Inflammatory macrophage treated with lipopolysaccharide for 1 hour (primary cell): ENCODE measurements around the gene CNOT9.

Experiments used
- DNase-seq, 2 donors: peaks; one replicate each; pipeline ENCODE4 v3.0.0-alpha.2; 2020 to 2022

The CNOT9 gene

DNA sequence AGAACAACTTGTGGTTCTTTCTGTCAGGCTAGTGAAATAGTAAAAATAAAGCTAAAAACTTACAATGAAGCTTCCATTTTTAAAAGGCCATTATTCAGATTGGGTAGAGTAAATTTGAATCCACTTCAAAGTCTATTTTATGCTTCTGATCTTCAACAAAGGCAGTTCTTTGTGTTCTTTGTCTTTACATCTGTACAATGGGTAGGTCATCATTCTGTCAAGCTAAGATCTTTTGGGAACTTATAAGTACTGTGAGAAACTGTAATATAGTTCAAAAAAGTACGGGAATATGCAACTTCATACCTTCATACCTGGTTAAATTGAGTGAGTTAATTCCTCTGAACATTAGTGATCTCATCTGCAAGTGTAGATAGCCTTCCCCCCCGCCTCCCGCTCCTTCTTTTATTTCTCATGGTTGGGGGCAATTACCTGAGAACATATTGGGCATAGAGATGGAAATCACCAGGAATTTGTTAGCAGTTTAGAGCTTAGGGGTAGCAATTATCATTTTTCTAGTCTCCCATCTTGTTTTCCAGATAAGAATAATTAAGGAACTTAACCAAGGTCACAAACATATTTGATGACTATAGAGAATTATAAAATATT lies 9.7 kb downstream of the CNOT9 start:
- DNase-seq, result no peak

DNA sequence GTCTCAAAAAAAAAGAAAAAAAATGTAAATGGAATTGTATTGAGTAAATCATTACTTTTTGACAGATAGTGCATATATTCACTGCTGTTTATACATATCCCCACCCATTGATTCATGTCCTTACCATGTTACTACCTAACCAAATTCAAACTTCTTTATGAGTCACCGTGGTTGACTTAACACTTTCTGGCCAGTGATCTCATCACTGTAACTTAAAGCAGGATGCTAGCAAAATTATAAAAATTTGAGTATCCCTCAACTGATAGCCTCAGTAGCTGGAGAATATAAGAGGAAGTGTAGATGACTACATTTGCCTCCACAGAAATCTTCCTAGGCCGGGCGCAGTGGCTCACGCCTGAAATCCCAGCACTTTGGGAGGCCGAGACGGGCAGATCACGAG lies 13.4 kb downstream of the CNOT9 start:
- DNase-seq, result no peak

DNA sequence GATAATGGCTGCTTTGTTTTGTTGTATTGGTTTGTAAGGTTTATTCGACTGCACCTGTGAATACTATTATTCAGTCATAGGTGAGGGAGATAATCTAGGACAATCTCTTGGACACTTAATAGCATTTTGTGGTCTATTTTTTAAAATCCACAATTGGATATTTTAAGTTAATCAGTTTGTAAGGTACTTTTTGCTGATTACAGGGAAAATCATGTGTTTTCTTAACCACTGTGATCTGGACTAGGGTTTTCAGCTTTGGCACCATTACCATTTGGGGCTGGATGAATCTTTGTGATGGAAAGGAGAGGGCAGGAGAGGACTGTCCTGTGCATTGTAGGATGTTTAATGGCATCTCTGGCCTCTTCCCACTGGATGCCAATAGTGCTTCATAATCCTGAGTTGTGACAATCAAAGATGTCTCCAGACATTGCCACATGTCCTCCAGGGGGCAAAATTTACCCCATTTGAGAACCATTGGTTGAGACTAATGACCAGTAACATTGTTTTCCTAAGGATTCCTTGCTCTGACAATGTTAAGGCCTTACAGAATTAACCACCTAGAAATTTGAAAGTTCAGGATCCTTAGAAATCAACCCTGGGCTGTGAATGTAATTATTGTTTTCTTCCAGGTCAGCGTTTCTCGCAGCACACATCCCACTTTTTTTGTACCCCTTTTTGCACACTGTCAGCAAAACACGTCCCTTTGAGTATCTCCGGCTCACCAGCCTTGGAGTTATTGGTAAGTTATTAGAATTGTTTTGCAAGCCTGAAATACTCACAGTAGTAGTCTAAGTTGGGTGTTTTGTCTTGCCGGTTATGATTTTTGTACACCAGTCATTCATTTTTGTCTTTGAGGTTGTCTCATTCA lies 15.6 kb downstream of the CNOT9 start:
- DNase-seq, result no peak

DNA sequence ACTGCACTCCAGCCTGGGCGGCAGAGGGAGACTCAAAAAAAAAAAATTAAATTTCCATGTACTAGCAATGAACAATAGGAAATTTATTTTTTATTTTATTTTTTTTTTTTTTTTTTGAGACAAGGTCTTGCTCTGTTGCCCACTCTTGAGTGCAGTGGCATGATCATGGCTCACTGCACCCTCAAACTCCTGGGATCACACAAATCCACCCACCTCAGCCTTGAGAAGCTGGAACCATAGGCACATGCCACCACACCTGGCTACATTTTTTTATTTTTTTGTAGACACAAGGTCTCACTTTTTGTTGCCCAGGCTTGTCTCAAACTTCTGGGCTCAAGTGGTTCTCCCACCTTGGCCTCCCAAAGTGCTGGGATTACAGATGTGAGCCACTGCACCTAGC lies 16.9 kb downstream of the CNOT9 start:
- no peak for DNase-seq

DNA sequence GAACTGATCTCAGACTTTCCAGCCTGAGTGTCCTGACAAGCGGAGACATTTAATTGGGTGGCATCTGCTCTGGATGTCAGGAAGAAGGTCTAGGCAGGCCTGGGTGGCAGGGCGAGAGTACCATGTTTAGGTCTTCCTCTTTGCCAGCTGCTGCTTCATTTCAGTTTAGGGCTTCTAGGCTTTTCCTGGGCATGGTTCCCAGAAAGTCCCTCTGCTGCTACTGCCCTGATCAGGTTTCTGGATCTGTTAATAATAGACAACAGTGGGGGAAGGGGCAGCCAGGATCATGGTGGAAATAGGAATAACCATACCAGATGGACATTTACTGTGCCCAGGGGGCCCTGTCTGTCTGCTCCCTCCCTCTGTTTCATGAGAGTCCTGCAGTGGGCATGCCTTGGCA lies 36.8 kb downstream of the CNOT9 start:
- DNase-seq, result no peak

DNA sequence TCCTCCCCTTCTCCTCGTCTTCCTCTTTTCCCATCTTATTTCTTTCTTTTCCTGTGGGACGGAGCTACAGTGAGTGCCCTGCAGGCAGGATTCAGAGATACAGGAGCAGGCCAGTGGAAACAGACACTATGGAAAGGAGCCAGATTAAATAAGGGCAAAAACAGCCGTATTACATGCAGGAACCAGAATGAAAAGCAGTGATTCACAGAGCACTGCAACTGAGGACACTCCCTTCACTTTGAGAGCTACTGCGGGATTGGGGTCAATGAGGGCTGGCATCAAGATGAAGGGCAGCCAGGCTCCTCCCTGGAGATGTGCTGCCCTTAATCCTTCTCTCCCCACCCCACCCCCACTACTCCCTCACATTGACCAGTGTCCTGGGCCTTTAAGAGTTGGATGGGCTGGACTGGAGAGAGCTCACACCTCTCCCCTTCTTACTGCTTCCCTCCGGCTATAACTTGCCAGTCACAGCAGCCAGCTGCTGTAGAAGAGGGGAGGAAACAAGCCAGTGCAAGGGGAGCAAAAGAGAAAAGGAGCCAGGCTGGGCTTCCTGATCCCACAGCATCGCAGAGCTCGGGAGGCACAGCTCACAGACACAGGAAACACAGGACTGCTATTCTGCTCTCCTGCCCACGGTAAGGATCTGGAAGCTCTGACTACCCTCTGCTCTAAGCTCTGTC lies 38.9 kb downstream of the CNOT9 start, which contains the start of gene PLCD4:
PLCD4 (plus strand) TSS at position 464 of the 680 bp plus-strand sequence. CDS start 7,841 bp downstream, outside the sequence.
- no peak for DNase-seq

DNA sequence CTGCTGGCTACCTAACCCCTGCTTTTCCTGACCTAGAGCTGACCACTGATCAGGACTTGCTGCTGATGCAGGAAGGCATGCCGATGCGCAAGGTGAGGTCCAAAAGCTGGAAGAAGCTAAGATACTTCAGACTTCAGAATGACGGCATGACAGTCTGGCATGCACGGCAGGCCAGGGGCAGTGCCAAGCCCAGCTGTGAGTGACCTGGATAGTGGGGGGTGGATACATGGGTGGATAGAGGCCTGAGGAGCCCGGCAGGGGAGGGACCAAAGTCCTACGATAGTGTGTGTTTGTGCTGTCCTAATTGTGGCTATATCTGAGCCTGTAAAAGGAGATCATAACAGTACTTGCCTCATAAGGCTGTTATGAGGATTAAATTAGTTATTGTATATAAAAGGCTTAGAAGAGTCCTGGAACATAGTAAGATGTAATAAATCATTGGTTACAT lies 47.3 kb downstream of the CNOT9 start:
- no peak for DNase-seq

DNA sequence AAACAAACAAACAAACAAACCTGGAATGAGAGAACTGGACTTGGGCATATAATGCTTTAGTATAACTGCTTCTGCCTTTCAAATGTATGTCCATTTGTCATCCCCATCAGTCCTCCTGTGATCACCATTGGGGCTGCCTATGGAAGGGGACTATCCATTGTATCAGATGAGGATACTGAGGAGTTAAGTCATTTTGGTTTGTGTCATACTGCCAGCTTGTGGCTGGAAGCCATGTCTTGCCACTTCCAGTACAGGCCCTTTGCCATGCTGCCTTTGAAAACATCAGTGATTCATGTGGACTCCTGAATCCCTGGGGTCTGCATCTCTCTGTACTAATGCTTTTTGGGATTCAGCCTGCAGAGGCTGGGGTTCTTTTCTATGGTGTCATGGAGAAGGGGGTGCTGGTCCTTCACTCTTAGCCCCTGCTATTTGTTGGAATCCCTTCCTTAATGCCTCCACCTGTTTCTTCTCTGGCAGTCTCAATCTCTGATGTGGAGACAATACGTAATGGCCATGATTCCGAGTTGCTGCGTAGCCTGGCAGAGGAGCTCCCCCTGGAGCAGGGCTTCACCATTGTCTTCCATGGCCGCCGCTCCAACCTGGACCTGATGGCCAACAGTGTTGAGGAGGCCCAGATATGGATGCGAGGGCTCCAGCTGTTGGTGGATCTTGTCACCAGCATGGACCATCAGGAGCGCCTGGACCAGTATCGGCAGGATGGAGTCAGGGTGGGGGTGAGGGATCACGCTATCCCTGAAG lies 49.6 kb downstream of the CNOT9 start:
- DNase-seq, result no peak

DNA sequence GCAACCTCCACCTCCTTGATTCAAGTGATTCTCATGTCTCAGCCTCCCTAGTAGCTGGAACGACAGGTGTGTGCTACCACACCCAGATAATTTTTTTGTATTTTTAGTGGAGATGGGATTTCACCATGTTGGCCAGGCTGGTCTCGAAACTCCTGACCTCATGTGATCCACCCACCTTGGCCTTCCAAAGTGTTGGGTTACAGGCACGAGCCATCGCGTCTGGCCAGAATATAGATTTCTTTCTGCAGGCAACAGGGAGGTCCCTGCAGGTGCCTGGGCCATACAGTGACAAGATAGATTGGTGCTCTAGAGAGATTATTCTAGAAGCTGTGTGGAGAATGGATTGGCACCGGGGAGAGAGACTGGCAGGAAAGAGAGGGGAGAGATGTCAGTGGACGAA lies 52.4 kb downstream of the CNOT9 start:
- DNase-seq, result no peak

DNA sequence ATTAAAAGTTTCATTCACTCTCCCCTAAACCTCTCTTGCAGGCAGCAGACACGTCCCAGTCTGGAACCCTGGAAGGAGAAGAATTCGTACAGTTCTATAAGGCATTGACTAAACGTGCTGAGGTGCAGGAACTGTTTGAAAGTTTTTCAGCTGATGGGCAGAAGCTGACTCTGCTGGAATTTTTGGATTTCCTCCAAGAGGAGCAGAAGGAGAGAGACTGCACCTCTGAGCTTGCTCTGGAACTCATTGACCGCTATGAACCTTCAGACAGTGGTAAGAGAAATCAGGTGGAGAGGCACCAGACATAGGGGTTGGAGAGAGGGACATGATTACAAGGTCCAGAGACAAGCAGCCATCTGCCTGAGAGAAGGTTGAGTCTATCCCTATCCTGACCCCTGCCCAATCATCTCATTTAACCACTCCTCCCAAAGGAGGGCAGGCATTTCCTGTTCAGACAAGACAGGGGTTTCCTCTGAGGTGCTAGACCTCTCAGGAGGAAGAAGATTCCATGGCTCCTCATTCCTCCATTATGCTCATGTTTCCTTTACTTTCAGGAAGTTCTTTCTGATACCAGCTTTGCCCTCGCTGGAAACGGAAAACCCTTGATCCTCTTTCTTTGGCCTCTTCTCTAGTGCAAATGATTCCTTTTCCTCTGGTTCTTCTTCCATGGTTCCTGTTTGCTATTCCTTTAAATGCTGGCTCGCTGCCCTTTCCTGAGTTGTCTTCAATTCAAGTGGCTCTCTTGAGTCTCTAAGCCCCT lies 54.1 kb downstream of the CNOT9 start:
- peak; percentile 8 to 19 for DNase-seq

DNA sequence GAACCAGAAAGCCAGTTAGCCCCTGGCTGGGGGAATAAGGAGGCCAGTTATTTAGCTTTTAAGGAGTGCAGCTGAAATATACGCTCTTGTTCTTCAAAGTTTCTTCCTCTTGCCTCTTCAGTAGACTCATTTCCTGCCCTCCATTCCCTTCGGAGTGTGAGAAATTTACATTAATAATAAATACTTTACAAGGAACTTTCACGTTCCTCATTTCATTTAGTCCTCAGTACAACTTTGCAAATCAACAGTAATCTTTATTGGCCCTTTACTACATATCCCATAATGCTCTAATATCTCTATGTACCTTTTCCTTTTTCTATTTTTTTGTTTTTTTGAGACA lies 54.7 kb downstream of the CNOT9 start:
- peak in 1 of 2 donors; percentile 24 for DNase-seq

DNA sequence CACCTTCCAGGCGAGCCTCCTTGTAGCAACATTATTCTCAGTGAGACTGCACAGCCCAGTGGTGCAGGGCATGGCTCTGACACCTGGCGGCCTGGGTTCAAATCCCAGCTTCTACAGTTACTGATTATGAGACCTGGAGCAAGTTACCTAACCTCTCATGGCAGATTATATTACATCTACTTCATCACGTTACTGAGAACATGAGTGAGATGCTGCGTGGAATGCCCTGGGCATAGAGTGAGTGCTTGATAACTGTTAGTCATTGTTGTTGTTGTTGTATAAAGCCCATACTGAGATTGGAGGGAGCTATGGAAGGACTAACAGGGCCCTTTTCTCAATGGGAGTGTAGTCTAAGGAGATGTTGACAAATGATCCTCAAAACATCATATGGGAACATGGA lies 57.7 kb downstream of the CNOT9 start:
- no peak for DNase-seq

DNA sequence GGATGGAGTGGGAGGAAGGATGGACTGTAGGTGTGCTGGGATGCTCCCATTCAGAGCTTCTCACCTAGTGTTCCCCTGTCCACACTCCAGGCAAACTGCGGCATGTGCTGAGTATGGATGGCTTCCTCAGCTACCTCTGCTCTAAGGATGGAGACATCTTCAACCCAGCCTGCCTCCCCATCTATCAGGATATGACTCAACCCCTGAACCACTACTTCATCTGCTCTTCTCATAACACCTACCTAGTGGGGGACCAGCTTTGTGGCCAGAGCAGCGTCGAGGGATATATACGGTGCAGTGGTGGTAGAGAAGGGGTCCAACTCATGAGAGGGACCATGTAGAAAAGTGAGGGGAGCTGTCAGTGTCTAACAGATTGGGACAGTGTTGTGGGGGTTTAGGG lies 59.3 kb downstream of the CNOT9 start:
- DNase-seq, result no peak

DNA sequence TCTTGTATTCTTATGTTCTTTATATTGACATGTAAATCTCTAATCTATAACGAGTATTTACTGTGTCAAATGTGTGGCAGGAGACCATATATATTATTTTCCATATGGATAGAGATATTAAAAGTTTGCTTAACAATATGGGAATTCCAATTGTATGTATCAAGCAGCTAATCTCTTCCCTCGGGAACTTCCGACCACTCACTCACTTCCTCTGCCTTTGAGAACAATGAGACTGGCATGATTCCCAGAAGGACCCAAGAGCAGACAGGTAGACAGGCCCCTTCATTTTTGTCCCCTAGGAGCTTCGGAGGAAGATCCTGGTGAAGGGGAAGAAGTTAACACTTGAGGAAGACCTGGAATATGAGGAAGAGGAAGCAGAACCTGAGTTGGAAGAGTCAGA lies 63.2 kb downstream of the CNOT9 start:
- no peak for DNase-seq

DNA sequence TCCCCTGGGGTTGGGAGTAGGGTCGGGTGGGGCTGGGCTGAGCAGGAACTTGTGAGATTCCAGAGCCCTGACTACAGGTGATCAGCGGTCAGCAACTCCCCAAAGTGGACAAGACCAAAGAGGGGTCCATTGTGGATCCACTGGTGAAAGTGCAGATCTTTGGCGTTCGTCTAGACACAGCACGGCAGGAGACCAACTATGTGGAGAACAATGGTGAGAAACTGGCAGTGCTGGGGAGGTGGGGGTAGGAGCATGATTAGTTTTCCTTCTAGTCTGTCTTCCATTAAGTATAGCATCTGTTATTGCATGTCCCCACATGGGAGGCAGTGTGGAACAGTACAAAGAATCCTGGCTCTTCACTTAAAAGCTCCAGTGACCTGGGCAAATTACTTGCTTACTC lies 67.1 kb downstream of the CNOT9 start:
- DNase-seq, result no peak

DNA sequence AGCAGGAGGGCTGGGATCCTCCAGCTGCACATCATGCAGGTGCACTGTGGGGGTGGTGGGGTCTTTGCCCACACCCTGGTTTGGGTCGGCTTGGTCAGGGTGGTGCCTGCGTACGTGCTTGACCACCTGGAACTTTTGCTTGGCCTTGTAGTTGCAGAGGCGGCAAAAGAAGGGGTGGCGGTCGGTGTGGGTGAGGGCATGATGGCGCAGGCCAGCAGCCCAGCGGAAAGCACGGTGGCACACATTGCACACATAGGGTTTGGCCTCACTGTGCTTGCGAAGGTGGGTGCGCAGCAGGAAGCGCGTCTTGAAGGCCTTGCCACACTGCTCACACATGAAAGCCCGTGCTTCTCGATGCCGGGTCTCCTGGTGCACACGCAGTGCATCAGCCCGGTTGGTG lies 69.7 kb downstream of the CNOT9 start:
- no peak for DNase-seq

DNA sequence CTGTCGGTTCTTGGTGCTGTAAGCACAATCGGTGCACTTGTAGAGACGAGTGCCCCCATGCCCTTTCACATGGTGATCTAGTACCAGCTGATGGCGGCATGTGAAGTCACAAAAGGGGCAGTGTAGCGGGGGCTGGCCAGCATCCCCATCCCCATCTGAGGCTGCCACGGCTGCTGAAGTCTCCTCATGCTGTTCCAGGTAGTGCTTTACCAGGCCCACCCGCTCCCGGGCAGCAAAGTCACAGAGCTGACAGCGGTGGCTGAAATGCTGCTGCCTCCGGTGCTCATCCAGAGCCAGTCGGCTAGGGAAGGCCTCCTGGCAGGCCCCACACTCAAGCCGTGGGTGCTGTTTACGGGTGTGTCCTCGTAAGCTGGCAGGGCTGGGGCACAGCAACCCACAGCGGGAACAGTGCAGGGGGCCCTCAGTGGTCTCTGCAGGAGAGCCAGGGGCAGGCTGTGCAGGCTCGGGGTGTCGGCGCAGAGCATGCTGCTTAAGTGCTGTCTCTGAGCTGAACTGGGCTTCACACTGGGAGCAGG lies 73.5 kb downstream of the CNOT9 start:
- DNase-seq, result no peak

DNA sequence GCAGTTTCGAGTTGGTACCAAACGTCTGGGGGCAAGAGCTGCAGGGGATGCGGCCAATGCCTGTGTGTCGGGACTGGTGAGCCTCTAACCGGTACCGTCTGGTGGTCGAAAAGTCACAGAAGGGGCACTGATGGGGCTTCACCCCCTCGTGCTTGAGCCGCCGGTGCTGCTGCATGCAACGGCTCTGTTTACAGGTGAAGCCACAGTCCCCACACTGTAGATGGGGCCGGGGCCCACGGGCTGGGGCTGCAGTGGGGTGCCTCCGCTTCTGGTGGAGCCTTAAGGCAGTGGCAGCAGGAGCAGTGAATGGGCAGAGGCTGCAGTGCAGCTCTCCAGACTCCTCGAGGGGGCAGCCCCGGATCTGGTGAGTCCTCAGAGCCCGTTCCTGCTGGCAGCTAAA lies 74.1 kb downstream of the CNOT9 start:
- DNase-seq, result no peak

DNA sequence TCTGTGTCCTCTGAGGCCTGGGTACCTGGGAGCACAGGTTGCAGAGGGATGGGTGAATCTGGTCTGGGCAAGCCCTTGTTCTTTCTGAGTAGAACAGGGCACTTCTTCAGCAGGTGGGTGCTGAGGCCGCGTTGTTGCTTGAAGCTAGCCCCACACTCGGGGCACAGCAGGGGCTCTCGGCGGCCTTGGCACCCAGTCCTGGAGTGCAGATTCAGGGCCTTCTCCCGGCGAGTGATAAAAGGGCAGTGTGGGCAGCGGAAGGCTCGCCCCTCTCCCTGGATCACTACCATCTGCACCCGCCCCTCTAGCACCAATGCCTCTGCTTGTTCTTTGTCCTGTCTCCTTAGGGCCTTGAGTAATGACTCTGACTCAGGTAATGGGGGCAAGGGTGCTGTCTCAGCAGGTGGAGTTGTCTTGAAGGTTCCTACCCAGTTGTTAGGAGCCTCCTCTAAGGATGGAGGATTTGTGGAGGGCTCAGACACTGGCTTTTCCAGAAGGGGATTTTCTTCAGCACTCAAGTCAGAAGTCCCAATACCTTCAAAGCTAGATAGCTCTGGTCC lies 75.2 kb downstream of the CNOT9 start:
- DNase-seq, result no peak

DNA sequence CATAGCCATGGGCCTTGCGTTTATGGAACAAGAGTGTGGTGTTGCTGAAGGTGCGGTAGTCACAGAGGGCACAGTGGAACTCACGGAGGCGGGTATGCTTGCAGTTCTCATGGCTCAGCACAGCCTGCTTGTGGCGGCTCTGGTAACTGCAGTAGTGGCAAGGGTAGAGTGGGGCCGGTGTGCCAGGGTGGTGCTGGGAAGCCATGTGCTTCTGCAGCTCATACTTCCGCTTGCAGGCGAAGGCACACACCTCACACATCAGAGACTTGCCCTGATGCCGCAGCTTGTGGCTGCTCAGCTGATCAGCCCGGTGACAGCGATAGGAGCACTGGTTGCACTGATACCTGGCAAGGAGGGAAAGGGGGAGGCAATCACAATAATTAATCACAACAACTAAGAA lies 76.1 kb downstream of the CNOT9 start:
- DNase-seq, result no peak

DNA sequence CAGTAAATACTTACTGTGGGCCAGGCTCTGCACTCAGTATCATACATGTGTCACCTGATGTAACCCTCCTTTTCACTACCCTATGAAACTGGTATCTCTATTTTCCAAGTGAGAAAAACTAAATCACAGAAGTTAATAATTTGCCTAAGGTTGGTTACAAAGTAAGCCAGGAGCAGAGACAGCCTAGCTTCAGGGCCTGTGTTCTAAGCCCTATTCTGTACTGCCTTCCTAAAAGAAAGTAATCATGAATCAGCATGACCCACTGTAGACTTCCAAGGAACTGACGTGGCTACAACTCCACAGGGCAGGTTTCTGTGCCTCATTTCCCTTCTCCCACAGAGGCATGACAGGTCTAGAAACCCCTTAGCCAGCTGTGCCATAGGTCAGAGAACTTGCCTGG lies 76.5 kb downstream of the CNOT9 start:
- no peak for DNase-seq
